GM15510 (cell line): ENCODE results near the gene CPOX.

Experiments used
- POLR2A ChIP-seq: IDR thresholded peaks from 3 replicates; pipeline ENCODE4 v1.6.1; 2011; ENCODE audit warnings: borderline replicate concordance; ENCODE audit not compliant: insufficient read length; ENCODE audit errors: extremely low read depth

The CPOX gene

DNA sequence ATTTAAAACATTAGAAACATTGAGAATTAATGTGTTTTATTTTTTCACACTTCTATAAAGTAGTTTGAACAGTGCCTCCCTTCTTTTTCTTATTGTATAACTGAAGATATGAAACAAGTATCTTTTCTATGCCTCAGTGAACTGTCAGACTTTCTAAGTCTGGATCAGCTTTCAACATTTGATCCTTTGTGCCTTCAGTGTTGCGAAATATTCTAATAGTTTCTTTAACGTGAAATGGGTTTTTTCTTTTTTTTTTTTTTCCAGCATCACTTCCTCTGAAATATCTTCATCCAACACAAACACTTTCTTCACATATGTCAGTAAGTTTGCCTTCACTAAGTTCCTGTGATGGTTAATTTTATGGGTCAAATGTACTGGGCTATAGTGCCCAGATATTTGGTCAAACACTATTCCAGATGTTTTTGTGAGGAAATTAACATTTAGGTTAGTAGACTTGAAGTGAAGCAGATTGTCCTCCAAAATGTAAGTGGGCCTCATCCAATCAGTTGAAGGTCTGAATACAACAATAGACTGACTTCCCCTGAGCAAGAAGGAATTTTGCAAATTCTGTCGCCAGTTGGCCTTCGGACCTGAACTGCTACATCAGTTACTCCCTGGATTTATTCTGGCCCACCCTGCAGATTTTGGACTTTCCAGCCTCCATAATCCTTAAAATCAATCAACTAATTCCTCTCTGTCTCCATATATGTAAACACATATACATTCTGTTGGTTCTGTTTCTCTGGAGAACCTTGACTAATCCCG is 6.4 kb upstream of the CPOX start:
- TF ChIP-seq POLR2A: no peak

DNA sequence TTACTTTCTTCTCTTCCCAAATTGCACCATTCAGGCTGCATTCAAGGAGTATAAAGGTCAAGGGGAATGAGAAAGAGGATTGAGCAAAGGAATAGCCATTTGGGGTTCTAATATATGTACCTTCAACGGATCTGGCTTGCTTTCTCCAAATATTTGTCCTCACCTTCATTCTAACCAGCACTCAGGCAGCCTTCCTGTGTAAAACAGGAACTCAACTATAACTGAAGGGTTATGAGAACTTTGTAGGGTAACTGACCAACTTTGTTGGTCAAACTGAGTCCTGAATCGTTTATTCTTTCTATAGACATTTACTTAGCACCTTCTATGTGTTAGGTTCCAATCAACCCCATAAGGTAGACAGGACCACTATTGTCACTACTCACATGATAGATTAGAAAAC is 5.1 kb upstream of the CPOX start:
- no peak for TF ChIP-seq POLR2A

DNA sequence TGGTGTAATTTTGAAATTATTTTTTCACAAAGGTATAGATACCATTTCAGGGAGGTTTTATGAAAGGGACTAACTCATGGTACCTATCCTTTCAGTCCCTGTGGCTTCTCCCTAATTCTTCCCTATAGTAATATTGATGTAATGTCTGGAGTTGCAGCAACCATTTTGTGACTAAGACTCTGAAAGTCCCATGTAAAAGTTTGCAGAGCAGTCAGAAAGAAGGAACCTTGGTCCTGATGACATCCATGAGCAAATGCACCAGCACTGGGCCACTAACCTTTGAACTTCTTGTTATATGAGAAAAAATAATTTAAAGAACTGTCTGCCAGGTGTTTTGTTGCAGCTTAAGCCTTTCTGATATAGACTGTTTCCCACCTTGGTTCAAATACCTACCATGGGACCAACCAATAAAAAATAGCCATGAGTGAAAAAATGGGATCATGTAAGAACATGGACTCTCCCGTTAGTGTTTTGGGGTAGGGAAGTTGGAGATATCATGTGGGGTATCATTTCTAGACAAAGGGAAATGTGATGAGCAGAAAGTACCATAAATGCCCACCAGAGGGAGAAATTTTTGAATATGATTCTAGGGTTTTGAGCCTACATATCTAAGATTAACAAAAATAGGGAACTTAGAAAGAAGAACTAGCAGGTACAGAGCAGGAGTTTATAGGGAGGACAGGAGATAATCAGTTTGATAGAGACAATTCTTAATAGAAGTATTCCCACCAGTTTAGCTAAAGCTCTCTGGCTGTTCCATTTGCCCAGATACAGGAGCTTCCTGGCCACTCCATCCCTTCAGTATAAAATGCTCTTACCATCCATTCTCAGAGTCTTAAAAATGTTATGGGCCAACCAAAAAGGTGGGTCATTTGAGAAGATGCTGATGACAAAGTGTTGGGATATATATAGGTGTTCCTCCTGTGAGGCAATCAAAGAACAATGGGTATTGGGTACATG is 3.4 kb upstream of the CPOX start:
- no peak for TF ChIP-seq POLR2A

DNA sequence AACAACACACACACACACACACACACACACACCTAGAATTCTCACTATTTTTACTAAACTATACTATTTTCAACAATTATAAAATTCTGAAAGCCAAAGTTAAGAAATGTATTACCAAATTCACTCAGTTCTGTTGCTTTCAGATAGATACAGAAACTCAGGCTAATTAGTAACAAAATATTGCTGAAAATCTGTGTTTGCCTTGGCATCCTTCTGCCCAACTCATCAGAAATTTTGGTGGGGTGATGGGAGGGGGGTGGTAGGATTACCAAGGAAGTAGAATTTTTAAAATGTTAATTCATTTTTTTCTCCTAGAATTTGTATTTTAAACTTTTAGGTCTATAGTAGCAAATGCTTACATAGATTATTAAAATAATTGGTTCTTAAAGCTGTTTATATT is 2.7 kb upstream of the CPOX start:
- no peak for TF ChIP-seq POLR2A

DNA sequence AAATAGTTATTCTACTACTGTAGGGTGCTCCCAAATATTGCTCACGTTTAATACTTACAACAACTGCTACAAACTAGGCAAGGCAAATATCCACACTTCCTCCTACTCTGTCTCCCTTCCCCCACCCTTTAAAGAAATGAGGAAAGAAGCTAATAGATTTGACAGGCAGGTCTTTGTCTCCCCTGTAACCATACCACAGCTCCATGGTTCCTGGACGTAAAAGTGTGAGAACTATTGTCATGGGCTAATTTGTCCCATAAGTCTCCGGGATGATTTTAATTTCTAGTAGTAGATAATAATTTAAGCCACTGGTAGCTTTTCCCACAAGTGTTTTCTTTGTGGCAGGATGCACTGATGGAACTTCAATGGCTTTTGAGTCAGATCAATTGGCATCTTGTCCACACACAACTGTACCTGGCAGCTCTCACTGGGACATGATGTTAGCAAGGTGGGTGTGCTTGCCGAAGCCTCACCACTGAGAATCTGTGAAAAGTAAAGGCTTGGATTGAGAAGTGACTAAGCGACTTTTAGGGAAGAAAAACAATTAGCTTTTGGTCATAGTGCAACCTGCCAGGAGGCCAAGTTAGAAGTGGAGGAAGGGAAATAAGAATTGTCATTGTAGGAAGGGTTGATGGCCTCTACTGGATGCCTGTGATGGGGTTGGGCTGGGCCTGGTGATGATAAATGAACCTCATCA is 1.4 kb upstream of the CPOX start:
- no peak for TF ChIP-seq POLR2A

DNA sequence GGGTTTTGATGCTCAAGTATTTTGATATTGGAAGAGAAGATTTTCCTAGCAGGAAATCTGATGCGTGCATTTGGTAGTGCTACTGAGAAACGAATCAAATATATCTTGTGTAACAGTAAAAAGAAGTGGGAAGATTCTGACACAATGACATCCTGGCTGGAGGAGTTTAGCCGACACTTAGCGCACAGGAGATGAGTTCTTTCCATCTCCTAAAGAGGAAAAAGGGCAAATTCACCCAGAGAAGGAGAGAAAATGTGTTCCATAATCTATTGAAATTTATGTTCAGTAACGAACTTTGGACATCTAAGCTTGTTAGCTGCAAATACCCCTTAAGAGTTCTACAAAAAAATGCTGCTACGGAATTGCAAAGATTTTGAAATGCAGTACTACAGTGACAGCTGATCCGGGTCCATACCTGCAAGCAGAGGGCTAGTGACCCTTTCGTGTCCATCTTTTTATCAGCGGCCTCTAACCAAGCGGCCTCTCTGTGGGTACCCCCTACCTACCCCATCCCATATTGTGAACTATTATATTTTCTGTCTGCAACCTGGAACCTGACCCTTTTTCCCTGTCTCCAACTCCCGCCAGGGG is 971 bp downstream of the CPOX start:
- TF ChIP-seq POLR2A: no peak

DNA sequence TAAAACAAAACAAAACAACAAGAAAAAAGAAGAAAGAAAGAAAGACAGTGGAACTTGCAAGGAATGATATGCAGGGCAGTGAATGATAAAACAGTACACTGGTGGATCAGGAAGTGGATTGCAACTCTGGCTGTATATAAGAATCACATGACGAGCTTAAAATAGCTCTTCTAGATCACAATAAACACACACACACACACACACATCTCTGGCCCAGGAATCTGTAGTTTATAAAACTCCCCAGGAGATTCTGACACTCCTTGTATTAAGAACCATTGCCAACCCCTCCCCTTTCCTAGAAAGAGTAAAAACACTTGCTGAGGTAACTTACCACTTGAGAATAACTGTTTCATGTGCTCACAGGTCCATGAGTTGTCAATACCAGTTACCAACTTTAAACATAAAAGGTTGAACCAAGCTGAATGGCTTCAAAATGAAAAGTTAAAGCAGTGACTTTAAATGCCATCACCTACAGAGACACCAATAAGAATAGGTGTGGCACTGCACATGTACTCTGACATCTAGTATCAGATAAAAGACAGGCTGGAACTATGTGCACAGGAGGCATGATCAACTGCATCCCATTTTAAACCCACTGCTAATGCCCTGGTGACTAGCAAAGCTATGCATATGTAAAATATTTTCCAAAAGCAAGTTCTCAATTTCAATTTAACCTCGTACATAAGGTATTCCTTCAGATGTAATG is 3.9 kb downstream of the CPOX start:
- no peak for TF ChIP-seq POLR2A

DNA sequence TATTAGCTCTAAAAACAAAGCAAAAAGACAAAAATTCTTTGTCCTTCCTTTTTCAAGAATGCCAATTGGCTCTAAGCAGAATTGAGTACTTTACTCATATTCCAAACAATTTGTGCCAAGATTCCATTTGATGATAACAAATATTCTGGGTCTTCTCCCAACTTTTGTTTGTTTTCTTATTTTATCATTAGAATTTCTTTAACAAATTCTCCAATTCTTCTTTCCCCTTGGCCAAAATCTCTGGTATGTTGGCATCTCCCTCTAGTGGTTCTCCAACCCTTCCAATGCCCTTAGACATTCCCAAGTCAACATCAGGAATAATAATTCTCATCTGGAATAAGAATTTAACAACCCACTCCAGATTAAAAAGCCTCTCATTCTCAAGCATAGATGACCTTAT is 5.3 kb downstream of the CPOX start:
- no peak for TF ChIP-seq POLR2A

DNA sequence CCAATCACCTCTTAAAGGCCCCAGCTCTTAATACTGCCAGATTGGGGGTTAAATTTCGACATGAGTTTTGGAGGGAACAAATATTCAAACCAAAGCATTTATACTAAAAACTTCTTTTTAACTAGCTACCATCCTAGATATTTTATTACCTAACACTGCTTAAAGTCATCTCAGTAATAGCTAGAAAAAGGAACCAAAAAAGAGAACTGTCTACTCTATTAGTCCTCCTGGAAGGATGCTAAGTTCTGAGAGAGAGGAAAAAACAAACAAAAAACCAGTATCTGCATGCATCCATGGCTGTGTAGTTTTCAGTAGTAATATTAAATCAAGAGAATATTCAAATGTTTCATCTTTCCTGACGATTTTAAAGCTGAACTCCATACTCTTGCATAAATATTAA is 5.8 kb downstream of the CPOX start:
- TF ChIP-seq POLR2A: no peak

DNA sequence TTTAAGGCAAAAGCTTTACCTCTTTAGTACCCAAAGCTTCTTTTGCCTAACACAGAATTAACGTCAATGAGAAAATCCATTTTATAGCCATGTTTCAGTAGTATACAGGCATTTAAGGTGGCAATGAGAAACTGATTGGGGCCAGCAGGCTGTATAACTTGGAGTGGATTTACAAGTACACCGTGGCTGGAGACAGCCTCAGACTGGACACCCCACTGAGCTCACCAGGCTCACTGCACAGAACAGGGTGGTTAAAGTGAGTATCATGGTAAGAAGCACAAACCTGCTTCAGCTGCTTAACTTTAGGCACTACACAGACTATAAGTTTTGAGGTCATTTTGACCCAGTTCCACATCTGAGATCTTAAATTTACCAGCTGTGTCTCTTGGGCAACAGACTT is 8.9 kb downstream of the CPOX start:
- no peak for TF ChIP-seq POLR2A

DNA sequence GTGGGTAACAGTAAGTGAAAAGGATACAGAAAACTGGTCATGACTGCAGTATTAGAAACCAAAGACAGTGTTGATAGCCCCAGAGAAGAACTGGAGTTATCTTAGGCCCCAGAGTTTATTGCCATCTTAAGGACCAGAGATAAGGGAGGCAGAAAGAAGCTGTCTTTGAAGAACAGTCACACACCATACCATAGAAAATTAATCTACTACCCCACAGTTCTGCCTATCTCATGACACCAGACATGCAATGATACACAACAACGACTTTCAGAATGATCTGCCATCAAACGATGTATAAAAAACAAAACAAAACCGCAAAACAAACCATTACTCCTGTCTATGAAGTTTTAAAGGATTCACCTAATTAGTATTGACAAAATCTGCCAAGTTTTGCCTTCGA is 9.6 kb downstream of the CPOX start:
- no peak for TF ChIP-seq POLR2A

DNA sequence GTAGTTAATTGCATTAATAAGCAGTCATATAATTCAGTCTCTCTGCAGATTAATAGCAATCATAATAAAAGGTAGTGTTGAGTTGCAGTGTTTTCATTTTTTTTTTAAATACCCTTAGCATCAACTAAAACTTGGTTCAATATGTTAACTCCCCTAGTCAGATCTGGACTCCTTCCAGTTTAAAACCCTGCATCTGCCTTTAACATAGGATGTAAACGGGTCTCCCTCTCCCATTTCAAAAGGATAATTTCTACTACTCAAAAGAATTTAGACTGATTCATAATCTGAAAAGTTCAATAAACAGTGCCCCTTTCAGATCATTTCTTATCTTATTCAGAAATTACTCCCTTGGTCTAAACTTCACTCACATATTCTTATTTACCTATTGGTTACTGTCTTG is 11.4 kb downstream of the CPOX start:
- no peak for TF ChIP-seq POLR2A

DNA sequence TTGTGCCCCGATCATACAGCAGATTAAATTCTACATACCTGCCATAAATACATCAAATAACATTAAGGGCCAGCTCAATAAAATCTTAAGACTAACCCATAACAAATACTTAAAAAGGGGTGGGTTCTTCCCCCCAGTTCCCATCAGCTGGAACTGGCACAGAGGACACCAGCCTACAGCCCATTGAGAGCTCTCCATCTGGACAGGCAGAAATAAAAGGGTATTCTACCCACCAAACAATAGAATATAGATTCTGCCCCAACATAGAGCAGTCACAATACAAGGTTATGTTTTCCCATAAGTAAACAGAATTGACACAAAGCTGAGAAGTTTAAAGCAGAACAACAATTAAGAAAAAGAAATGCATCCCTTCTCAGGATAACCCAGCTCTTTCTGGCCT is 11.9 kb downstream of the CPOX start:
- no peak for TF ChIP-seq POLR2A
